TTC549 (cell line): ENCODE measurements around the gene NOX3.

ENCODE experiments used
- FAIRE-seq: peaks from 2 replicates; lab custom pipeline; 2012; peaks lifted over from hg19 to GRCh38; lab: Jason Lieb, UNC

NOX3 gene

DNA sequence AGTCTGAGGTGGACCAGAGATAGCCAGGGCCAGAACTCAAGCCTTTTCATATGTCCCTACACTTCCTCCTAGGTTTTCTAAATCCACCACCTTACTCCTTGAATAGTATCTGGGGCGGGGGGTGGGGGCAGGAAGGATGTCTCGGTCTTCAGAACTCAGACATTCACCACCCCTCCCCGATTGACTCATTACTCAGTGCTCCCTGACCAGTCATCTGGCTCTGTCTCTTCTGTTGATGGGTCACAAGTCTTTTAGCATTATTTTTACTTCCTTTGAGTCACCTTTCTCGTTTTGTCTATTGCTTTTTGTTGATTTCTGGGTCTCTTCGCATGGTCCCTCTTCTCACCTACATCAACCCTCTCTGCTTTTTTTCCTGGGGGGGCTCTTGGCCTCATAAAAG lies 23.3 kb downstream of the NOX3 start:
- FAIRE-seq, result no peak

DNA sequence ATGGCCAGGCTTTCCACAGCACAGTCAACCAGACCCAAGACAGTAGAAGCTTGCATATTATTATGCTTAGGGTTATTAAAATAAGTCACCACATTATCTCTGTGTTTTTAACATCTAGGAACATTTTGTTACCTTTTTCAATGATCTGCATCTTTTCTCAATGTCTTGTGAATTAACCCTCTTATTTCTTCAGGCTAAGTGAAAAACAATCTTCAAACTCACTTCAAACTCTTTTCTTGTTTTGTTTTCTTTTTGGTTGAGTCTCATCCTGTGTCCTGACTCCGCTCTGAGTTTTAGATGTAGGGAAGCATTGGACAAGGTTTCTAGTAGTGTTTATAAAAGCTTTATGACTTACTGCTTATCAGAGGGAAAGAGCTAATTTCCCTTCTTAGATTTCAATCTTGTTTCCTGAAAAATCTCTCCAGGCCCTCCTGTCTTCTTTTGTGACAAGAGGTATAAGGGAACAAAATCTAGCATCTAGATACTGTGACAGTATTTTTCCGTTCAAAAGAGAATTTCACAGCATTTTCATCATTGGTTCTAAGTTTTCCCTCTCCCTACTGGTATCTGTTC lies 26.2 kb downstream of the NOX3 start:
- FAIRE-seq, result no peak

DNA sequence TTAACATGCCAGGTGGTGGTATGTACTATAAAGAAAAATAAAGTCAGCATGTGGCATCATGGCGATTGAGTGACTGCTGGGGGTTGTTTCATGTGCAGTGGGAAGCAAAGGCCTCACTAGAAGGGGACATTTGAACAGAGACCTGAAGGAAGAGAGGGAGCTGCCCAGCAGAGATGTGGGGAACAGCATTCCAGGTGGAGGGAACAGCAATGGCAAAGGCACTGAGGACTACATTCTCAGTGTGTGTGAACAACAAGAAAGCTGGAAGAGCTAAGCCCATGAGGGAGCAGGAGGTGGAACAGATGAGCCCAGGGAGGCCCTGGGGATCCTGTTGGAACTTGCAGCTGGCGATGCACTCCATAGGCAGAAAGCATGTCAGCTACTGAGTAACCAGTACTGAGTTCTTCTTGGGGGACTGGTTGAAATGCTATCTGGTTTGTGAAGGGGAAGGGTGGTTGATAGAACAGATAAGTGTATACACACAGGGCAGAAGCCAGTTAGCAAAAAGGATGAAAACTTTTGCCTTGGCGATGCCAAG lies 29.2 kb downstream of the NOX3 start:
- FAIRE-seq, result no peak

DNA sequence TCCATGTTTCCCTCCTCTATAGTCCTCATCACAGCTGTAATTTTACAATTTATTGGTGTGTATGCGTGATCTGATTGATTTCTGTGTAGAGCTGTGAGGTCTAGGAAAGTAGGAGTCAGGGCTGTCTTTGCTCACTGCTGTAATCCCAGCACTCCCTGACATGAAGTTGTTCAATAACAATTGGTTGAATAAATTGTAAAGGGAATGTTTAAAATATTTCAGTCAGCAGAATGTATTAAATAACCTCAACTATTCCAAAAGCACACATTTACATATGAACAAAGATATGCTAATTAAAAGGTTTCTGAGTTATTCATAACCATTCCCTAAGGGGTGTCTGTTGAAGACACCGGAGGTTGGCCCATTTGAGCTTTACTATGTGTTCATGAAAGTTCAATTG lies 31.5 kb downstream of the NOX3 start:
- FAIRE-seq, result no peak

DNA sequence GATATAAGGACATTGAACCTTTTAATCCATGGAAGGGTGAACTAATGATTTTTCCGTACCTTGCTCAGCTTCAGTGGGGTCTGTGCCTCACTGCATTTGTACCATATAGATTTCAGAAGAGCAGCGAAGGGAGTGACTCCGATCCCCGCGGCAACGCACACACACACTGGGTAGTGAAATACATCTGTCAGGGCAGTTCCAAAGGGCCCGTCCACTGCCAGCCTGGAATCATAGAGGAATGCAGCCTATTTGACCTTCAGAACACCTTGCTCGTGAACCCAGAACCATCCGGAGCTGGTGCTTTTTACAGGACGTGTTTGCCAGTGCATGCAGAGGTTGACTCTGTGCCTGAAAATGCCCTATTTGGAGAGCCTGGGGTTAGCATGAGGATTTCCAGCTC lies 33.0 kb downstream of the NOX3 start:
- no peak for FAIRE-seq

DNA sequence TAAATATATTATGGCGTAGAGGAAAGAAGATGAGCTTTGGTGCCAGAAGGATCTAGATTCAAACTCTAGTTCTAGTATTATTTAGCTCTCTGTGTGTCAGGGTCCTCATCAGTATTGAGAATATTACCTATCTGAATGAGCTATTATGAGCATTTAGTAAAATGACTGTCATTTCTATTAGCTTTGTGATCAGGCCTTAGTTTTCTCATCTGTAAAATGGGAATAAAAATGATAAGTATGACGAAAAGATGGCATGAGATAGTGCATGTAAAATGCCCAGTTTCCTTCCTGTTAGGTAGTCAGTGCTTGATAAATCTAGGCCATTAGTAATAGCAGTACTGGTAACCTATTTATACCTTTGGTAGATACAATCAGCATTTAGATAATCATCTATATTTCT lies 35.1 kb downstream of the NOX3 start:
- FAIRE-seq, result no peak

DNA sequence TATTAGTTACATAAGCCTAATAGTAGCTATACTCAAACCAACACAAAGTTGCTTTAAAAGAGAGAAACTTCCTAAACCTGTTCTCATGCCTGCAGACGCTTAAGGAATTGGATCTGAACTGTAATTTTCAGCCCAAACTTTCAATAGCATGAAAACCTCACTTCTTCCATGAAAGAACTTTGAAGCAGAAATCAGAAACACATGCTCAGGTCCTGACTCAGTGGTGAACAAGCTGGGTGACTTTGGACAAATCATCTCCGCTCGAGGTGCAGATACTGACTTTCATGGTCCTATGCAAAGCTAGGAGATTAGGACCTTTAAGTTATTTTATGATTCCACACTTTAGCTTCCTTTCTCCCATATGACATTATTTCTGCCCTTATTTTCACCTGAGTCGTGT lies 36.5 kb downstream of the NOX3 start:
- FAIRE-seq, result no peak

DNA sequence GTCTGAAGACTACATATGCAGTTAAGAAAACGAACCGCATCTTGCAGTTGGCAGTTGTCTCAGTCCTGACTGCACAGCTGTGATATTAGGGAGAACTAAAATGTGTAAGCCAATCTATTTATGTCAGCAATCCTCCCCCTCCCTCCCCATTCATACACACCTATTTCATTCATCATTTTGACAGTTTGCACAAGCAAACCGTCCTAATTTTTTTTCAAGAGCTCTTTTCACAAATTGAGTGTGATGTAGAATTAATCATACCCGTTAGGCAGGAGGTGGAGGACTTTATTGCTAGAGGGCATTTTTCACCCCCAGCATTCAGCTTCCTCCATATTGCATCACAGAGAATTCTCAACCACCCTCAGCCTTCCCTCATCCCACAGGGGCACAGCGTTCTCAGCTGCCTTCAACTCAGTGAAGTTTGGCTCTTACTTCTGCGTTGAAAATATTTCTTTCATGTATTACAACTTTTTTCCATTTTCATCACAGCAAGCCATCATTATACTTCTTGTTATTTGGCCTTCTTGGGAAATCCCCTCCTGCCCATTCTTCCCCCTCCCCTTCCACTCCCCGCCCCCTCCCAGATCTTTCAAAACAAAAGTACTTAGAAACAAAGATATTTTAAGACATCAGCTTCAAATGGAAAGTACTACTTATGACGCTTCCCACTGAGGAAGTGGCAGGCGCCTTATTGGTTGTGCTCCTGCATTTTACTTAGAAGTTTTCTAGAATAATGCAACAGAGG lies 37.5 kb downstream of the NOX3 start:
- FAIRE-seq, result no peak

DNA sequence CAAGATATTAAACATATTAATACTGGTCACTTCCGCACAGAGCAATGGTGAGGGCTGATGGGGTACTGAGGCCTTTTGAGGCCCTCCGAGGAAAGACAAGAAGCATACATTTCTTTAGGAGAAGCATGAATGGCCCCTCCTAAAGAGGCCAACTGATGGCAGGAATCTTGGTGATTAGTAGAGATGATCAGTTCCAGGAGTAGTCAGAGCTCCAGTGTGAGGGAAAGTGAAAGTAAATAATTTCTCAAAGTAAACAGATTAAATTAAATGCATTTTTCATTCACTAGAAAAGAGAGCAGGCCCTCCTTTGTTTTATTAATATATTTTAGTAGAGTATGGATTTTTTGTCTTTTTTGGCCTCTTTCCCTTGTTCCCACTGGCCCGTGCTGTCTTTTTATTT lies 38.2 kb downstream of the NOX3 start:
- no peak for FAIRE-seq

DNA sequence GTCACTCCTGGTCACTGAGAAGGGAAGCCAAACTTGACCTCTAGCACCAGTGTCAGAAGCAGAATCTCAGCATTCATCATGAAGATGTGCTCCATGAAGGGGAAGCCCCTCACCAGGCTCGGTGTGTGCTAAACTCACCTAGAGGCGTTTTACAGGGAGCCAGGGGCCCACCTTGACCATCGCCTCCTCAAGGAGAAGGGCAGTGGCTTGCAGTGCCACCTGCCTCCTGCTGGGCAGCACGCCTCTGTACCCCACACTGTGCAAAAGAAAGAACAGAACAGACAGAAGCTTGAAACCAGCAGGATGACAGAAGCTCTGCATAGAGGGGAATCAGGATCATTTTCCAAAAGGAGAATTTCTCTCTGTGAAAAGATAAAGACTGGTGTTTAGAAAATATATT lies 39.7 kb downstream of the NOX3 start:
- no peak for FAIRE-seq

DNA sequence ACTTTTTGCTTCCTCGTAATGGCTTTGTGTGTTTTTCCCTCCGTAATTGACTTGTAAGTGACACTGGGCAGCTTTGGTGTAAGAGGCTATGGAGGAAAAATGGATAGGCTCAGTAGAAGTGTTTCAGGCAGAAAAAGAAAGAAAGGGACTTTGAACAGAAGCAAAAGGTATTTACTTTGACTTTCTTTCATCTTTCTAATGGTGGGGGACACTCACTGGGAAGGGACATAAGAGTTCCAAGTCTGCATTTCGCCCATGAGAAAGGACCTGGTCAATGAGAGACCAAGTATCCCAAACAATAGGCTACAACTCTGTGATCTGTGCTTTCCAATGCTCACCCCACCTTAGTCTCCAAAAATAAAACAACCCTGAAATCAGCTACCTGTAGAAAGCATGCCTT lies 41.6 kb downstream of the NOX3 start:
- FAIRE-seq, result no peak

DNA sequence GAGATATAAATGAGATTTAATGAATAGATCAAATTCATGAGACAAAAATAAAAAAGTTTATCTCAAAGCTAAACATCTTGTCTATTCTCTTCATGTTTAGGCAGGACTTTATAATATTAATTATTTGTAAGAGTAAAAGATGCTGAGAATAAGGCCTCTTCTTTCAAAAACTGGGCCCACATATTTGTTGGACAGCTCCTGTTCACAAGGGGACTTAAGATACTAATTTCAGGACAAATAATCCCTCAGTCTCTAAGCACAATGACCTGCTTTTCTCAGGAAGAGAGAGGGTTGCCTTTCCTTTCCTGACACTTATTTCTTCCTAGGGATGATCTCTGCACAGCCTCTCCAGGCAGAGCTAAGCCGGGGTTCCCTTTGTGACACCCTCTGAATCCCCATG lies 43.3 kb downstream of the NOX3 start:
- FAIRE-seq, result no peak

DNA sequence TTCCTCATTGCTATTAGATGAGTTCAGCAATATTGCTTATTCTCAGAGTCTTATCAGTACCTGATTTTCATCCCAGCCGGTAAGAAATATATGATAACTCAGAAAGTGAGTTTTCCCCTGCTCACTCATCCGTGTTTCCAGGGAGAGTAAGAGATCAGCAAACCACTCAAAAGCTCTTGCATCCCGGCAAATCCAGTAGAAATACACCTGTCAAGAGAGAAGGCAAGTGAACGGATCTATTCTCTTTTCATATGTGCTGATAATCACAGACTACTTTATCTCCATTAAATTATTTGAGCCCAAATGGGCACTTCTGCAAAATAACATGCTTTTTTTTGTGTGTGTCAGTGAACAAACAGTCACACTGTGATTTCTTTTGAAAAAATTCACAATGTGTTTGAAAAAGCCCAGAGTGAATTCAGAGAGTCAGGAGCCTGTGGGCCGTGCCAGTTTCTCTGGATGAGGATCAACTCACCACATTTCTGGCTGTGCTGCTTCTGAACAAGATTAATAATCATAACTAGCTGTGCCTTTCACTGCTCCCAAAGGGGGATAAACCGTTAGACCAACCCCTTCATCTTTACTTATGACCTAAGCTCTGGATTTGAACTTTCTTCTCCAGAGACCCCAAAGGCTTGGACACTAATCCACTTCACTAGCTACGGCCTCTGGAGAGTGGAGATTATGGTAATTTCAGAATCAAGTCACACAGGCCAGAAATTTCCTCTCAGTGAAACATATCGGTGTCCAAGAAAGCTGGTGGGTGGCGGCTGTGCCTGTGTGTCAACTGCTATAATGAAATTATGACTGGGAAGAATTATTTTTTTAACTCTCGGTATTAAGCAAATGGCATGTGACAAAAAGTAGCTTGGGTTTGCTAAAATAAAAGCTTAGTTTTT lies 44.2 kb downstream of the NOX3 start:
- FAIRE-seq, result no peak

DNA sequence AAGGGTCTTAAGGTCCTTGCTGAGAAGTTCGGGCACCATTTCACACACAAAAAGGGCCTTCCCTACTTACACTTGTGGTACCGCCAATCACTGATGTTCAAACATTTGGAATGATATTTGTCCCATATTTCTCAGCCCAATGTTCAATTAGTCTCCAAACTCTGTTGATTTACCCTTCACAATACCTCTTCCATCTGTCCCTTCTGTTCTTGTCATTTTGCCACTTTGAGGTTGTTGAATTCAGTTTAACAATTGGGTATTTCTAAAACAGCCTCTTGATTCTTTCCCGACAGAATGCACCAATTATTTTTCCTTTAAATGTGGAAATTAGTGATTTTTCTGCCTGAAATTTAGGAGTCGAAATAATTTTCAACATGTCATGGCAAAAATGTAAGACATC lies 46.2 kb downstream of the NOX3 start:
- no peak for FAIRE-seq

DNA sequence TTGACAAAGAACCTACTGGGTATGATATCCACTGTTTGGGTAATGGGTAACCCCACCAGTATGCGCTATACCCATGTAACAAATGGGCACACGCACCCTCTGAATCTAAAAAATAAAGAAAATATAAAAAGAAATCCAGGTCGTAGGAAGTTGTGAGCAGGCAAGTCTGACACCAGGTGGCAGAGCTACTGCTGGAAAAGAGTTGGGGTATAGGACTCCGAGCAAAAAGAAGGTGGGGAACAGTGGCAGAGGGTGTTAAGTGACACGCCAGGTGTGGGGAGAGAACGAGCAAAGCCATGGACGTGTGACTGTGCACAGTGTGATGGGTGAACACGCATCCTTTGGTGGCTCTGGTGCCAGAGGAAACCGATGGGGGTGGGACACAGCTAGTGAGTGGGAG lies 46.7 kb downstream of the NOX3 start:
- no peak for FAIRE-seq

DNA sequence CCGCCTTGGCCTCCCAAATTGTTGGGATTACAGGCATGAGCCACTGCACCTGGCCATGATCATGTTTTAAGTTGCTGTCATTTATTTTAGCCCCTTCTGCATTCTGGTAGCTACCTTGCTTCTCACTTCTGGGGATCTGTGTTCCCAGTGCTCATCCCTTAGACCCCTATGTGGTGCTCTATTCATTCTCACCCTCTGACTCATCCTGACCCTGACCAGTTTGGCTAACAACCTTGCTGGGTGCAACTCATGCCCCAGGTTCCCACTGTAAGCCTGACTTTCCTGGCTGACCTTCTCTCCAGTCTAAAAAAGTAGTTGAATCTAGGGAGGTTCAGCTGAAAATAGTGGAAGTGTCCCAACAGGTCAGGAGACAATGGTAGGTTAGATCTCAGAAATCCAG lies 47.4 kb downstream of the NOX3 start:
- no peak for FAIRE-seq

DNA sequence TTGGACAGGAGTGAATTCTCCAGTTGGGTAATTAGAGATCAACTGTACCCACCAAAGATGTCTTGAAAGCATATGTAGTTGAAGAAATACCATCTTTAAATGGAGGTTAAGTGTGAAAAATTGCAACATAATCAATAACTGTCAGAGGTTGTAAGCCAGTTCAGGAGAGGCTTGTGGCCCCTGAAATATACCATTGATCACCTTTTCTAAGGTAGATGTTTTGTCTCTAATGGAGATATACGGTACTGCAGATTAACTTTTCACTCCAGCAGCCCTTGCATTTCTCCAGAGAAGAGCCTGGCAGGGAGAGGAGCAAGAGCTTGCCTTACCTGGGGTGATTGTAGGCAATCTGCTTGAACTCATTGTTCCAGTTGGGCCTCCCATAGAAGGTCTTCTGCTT lies 48.8 kb downstream of the NOX3 start:
- no peak for FAIRE-seq

DNA sequence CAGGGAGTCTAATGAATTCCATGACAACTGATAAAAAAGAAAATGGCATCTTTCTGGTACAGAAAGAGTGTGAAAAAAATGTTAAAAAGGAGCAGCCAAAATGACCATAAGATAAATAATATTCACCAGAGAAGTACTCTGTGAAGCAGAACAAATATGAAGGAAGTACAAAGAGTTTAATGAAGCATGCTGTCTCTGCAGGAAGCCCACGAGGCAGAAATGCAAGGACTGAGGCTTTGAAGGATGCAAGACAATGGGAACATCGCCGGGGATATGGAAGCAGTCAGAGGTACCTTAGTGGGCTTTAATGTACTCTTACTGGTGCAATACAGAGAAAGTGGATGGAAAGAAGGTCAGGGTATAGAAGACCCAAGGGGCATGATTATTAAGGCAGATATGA lies 50.7 kb downstream of the NOX3 start:
- FAIRE-seq, result no peak

DNA sequence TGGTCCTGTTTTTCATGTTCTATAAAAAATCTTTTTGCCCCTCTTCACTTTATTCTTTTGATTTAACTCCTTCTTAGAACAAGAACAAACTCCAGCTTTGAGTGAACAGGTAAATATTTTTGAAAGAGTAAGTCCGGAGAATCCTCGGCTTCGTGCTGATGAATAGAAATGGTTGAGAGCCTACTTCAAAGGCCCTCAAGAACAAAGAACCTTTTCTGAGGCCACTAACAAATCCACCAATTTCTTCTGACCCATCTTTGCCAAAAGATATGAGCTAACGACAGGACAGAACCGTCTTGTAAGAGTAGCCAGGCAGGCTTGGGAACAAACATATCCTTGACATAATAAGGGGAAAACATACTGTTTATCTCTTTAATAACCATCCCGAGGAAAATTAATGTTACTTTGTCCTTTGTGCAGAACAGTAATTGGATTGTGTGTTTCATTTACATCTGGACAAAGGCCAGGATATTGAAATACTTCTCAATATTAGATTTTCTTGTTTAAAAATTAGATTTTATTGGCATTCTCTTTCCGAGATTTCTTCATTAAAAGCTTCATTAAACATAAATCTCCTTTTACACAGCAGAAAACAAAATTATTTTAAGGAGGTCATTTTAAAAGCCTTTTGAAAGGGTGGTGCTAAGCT lies 52.9 kb downstream of the NOX3 start:
- no peak for FAIRE-seq

DNA sequence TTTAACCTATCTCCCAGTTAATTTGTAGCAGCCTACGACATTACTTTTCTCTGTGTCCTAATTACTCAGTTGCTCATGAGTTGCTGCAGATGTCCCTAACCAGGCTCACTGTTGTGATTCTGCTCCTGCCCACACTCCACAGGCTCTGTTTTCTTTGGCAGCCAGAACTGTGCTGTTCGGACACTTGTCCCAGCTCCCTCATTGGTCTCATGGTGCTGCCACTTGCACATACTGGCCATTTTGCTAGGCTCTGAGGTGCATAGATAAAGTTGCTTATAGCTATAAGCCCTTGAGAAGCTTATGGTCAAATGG lies 55.0 kb downstream of the NOX3 start:
- no peak for FAIRE-seq

DNA sequence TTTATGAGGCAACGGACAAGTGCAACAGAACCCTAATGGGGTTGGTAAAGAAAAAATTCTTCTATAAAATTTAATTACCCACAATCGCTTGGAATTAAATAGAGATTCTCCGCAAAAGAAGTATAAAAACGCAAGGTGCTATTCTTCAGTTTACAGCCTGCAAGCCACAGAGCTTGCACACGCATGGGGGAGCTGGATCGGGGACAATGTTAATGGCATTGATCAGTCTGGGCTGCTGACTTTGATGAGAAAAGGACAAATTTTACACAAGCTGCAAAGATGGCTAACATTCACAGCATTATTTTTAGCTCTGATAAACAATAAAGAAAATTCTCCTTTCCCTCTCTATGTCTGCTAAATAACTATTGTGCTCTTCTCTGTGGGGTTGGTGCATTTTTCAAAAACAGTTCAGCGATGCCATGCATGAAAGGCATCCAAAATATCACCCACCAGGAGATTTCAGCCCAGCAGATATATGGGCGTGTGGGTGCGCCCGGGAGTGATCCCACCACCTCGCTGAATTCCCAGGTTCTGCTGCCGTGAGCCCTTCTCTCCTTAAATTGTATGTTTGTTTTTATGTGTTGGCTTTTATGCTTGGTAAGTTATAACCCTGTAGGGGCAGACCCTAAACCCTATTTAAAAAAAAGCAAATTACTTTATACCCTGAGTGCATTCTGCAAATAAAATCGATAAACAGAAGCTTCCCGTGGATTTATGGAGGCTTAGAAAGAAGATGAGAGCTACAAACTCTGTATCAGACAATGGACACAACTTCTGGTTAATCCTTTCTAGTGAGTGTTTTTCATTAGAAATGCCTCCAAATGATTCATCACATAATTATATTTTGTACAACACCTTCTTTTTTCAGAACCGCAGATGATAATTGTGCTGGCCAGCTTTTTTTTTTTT lies 55.6 kb downstream of the NOX3 start:
- FAIRE-seq, result no peak
